CD1c-positive myeloid dendritic cell (primary cell): Measurements from ENCODE around the gene KIF6.

Experiments
- DNase-seq: peaks from one replicate; pipeline ENCODE4 v3.0.0-alpha.2; 2016; ENCODE audit errors: extremely low spot score

The KIF6 gene

GRCh38 chr6:39420300-39421265 is 304.6 kb downstream of the KIF6 start:
- no peak for DNase-seq

GRCh38 chr6:39419607-39420006 is 305.6 kb downstream of the KIF6 start:
- no peak for DNase-seq

DNA sequence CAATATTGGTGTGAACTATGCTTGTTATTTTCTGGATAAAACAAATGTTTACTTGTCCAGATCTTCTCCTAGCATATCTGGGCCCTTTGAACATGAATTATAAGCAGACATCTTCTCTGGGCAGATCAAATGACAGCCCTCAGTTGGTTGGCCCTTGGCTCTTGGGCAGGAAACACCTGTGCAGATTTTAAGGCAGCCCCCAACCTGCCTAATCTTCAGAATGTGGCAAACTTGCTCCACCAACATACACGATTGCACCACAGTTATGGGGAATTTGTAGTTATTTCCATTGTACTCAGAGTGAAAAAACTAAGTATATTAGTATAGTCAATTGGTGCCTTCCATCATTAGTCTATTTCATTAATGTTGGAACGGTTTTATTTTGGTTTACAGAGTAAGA is 307.8 kb downstream of the KIF6 start:
- DNase-seq = no peak

GRCh38 chr6:39416728-39417127 is 308.5 kb downstream of the KIF6 start:
- DNase-seq = no peak

DNA sequence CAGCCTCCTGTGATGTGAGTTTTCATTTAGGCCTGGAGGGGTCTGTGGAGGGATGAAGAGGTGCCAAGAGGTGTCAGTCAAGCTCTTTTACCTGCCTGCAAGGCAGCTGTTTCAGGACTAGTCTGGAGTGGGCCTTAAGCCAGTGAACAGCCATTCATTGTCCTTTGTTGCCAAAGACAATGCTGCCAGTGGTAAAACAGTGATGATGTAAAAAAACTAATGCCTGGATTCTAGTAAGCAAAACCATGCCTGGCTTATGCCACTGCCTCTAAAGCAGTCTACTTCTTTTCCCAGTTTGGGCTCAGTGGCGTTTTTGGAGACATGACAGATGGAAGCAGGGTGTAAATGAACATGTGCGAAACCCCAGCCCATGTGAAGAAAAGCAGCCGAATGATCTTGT is 309.2 kb downstream of the KIF6 start:
- no peak for DNase-seq

GRCh38 chr6:39415482-39415881 is 309.7 kb downstream of the KIF6 start:
- no peak for DNase-seq

DNA sequence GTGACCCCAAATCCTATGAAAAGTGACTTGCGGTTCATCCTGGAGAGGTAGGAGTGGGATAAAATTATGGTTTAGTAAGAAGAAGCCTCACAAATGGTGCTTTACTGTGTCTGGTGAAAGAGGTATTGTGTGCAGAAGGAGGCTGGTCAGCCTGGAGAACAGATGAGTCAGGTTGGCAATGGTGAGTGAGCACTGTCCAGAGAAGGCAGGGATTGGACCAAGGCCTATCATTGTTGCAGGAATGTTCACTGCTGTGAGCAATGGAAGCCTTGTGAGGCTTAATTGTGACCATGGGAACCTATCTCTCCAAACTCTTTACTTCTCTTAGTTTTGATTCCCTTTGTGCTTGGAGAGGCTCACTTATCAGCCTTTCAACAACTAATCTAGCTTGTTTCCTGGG is 313.7 kb downstream of the KIF6 start:
- DNase-seq = no peak

- DNase-seq = no peak
These were observed 314.2 kb downstream of the KIF6 start for GRCh38 chr6:39411001-39411400.

DNA sequence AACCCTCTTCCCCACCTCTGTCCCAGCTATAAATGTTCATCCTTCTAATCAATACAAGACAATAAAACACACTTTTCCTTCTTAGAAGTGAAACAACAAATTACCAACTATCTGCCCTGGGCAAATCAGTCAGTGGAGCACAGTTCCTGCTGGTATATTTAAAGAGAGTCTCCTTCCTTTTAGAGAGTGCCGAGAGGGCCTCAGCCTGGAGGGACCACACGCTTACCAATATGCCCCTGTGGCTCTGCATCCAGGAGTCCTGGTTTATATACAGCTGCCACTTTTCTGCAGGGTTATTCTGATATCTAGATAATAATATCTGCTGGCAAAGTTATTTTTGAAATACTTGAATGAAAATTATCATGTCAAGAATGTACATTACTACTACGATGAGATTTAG is 315.3 kb downstream of the KIF6 start:
- DNase-seq = no peak

- no peak for DNase-seq
These were observed 317.7 kb downstream of the KIF6 start for GRCh38 chr6:39407446-39407993.

- DNase-seq = no peak
These were observed 320.9 kb downstream of the KIF6 start for GRCh38 chr6:39404312-39404711.

DNA sequence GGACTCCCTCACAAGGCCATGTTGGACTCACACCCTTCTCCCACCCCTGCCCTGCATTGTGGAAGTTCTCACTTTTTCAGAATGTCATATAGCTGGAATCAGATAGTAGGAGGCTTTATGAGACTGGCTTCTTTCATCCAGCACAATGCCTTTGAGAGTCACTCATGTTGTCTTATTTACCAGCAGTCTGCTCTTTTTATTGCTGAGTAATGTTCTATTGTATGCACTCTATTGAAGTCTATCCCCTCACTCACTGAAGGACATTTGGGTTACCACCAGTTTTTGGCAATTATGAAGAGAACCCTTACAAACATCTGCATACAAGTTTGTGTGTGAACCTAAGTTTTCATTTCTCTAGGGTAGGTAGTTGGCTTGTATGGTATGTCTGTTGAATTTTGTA is 321.9 kb downstream of the KIF6 start:
- no peak for DNase-seq

DNA sequence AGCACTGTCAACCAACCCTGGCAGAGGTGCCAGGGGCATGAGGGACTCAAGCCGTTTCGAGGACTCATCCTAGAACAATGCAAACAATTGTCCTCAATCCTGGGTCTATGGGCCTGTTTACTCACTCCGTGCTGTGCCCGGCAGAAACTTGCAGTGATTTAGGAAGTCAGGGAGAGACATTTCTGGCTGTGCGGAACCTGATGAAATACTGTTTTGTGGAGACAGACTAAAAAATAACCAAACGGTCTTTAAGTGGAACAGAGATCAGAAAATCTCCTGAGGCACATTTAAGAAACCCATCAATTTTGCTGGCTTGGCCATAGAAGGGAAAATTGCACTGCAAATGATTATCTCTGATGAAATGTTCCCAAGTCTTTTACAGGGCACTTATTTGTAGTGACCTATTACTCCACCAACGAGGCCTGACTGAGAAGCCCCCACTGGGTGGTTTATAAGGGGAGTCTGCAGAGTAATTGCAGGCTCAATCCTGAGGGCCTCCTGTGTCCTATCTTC is 322.9 kb downstream of the KIF6 start:
- DNase-seq = no peak

GRCh38 chr6:39401376-39401775 is 323.8 kb downstream of the KIF6 start:
- no peak for DNase-seq

GRCh38 chr6:39400026-39400425 is 325.2 kb downstream of the KIF6 start:
- no peak for DNase-seq

- no peak for DNase-seq
These were observed 328.4 kb downstream of the KIF6 start for GRCh38 chr6:39396854-39397253.

DNA sequence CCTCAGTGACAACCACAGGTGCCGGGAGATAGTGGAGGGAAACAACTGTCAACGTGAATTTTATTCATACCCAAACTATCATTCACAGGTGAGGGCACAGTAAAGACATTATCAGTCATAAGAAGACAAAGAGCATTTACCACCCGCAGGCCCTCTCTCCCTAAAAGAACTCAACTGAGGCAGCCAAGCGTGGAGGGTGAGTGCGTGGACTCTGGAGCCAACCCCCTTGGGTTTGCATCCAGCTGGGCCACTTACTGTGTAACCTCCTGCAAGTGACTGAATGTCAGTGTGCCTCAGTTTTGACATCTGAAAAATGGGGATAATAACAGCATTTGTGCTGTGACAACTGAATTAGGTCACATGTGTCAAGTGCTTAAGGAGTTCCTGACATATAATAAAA is 332.1 kb downstream of the KIF6 start:
- DNase-seq = no peak

DNA sequence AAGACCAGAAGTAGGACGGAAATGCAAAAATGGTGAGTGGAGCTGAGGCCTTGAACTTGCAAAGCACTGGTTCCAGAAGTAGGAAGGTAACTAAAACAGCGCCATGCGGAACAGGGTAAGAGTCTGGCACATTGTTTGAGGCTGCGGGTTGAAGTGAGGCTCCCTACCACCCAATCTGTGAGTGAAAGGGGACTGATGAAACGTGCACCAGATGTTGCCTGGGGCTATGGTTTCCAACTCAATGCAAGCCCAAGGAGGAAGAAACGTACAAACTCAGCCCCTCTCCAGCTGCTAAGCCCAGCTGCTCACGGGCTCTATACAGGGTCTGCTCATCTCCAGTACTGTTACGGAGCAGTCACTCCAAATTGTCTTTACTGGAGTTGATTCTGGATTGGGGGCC is 334.0 kb downstream of the KIF6 start:
- no peak for DNase-seq

DNA sequence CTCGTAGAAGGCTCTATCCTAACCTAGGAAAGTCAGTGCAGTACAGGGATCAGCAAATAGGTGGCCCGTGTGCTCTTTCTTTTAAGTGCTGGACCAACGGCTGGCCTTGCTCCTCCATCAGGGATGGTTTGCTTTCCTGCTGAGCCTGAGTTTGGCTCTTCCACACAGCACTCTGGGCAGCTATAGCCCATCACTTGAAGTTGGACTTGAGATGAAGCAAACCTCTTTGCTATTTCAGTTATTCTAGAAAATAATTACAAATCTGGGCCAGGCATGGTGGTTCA is 335.8 kb downstream of the KIF6 start:
- DNase-seq = no peak

DNA sequence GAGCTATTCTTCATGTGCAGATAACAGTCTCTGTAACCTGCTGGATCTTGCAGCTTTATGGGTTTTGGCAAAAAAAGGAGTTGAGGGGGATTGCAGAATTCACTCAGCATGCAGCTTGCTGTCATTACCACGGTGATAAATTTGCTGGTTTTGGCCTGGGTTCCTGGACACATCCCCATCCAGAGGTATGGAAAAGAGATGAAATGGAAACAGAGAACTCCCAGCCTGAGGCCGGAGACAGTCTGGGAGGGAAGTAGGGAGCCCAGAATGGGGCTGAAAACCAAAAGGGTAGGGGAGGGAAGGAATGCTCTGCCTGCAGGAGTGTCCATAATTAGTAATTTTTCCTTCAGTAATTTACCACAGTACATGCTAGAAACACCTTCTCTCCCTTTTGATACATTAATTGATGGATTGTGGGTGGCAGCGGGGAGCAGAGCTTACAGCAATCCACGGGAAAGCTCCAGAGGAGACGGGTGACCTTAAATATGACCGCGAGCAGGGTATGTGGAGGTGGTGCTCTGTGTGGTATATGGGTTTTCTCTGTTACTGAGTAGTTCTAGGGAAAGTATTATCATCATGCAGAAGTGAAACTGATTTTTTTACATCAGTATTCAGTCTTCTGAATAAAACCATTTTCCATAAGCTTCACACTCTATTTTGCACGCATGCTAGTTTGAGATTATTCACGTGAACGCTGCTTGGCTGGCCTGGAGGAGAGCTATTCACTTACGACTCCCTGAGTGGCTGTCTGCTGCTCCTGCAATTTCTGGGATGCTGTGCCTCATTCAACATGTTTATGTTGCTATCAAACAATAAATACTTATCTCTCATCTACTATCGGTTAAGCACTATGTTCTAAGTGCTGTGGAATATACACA is 336.4 kb downstream of the KIF6 start:
- no peak for DNase-seq

DNA sequence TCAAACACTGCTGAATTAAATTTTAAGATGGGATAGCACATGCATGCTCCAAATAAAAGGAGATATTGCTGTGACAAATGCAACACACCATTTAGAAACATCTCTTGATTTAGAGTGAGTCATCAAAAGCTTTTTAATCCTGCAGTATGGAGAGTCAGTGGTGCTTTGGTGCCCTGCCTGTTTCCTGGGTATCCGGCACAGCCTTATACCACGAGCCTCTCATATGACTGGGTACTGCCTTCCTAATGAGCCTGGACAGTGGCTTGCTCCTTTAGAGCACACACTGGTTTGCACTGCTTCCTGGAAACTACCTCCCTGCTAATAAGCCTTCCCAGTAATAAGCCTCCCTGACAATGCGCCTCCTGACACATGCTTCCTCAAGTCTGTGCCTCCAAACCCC is 337.4 kb downstream of the KIF6 start:
- DNase-seq = no peak

DNA sequence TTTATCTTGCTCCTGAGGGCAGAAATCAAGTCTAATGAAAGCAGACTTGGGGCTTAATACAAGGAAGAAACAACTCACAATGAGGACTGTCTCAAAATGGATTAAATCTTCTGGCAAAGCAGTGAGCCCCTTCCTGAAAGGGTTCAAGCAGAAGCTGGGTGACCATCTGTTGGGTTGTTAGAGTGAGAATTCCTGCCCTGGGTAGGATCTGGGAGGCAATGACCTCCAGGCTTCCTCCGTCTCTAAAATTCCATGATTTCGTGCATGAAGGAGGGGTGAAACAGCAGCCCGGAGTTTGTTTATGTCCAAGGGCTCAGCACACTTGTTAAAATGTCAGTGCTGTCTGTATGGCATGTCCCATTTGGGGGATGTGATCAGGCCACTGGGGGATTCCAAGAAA is 338.7 kb downstream of the KIF6 start:
- DNase-seq = no peak
